ENCODE data around the gene TMEM229A. TPM values are rescaled to one million over a fixed set of nuclear protein-coding genes. Genes with fewer than 3 reads are reported as not detected.
"Not testable (repeated sequence)": the region's sequence is repeated elsewhere in the genome, so short reads cannot be mapped to it uniquely, and the experiment has no call there.

TMEM229A gene
- total RNA-seq (not detected), polyA plus RNA-seq (under 1 TPM in 1 of 3 donors, not detected in 2; 0.03 TPM)
- long read RNA-seq, donor 1: 0 reads
- long read RNA-seq, donor 2: 0 reads

GRCh38 chr7:124032369-124033094 is at the start of gene TMEM229A:
TSS of gene TMEM229A (minus strand) at chr7:124033067. CDS start at chr7:124033003, 64 bp downstream.
- DNase-seq (peak; percentile 23 to 57), ATAC-seq (peak; percentile 56 to 73 (median 68))
- Histone ChIP-seq H3K4me3 (peak within 1 kb of the TSS; percentile 68), H3K9me3 (no peaks in the 10 kb centered on the region), H3K4me1 (peaks cover 4% of the 10 kb centered on the region), H3K36me3 (ENCODE audit: insufficient read depth in 1 of 2, low read depth in 1 of 2) (no peaks in the 10 kb centered on the region), H3K27me3 (ENCODE audit: insufficient read depth in 3 of 3, low read length in 2 of 3) (peaks cover 0 to 33% (median 11%) of the 10 kb centered on the region in 3 donors), H3K27ac (no peak within 1 kb of the TSS)
- WGBS, 3 donors: 1% methylated on average over 64 to 87 of the region's 87 CpGs
- TF ChIP-seq CTCF (IDR thresholded peaks at IDR 0.05): no peak
- intact Hi-C loops (cut with DNase I): no loop called here

GRCh38 chr7:124082234-124082633 is 49.4 kb upstream of the TMEM229A start:
- H3K27me3 ChIP-seq (ENCODE audit: insufficient read depth in 3 of 3, low read length in 2 of 3); intact Hi-C loops (cut with DNase I); DNase-seq; H3K4me3 ChIP-seq; H3K9me3 ChIP-seq; H3K4me1 ChIP-seq; ATAC-seq; H3K27ac ChIP-seq; H3K36me3 ChIP-seq (ENCODE audit: insufficient read depth in 1 of 2, low read depth in 1 of 2): not testable (repeated sequence)
- WGBS, 3 donors: 87 to 96% (median 94%) methylated on average over 8 of the region's 8 CpGs

- 68 to 86% (median 84%) methylated on average over 3 of the region's 3 CpGs for WGBS, 3 donors
- H3K27me3 ChIP-seq (ENCODE audit: insufficient read depth in 3 of 3, low read length in 2 of 3): no peaks in the 10 kb centered on the region
- DNase-seq: no peak
- intact Hi-C loops (cut with DNase I): loop anchor here in 1 of 2 donors (5.0 kb wide), 1 partner anchor 265 kb away; no protein-coding TSS in a partner anchor
- H3K4me1 ChIP-seq: no peaks in the 10 kb centered on the region
- H3K36me3 ChIP-seq (ENCODE audit: insufficient read depth in 1 of 2, low read depth in 1 of 2): no peaks in the 10 kb centered on the region
- ATAC-seq: no peak
- H3K4me3 ChIP-seq: no peak overlapping the region
- TF ChIP-seq CTCF (IDR thresholded peaks at IDR 0.05): no peak
- no peaks in the 10 kb centered on the region for H3K9me3 ChIP-seq
- no peak overlapping the region for H3K27ac ChIP-seq
Observed at GRCh38 chr7:124077546-124077945, 44.7 kb upstream of the TMEM229A start.

- Histone ChIP-seq H3K27ac (no peak overlapping the region), H3K27me3 (ENCODE audit: insufficient read depth in 3 of 3, low read length in 2 of 3) (no peaks in the 10 kb centered on the region), H3K9me3 (no peaks in the 10 kb centered on the region), H3K36me3 (ENCODE audit: insufficient read depth in 1 of 2, low read depth in 1 of 2) (no peaks in the 10 kb centered on the region), H3K4me3 (no peak overlapping the region), H3K4me1 (no peaks in the 10 kb centered on the region)
- no peak for TF ChIP-seq CTCF (IDR thresholded peaks at IDR 0.05)
- intact Hi-C loops (cut with DNase I): loop anchor here in 1 of 2 donors (5.0 kb wide), 1 partner anchor 265 kb away; no protein-coding TSS in a partner anchor
- no peak for ATAC-seq
- no peak for DNase-seq
Observed at GRCh38 chr7:124076841-124077240, 44.0 kb upstream of the TMEM229A start.

- DNase-seq: no peak
- Histone ChIP-seq H3K4me1 (no peaks in the 10 kb centered on the region), H3K27me3 (ENCODE audit: insufficient read depth in 3 of 3, low read length in 2 of 3) (no peaks in the 10 kb centered on the region), H3K27ac (no peak overlapping the region), H3K9me3 (no peaks in the 10 kb centered on the region), H3K36me3 (ENCODE audit: insufficient read depth in 1 of 2, low read depth in 1 of 2) (no peaks in the 10 kb centered on the region), H3K4me3 (no peak overlapping the region)
- no peak for TF ChIP-seq CTCF (IDR thresholded peaks at IDR 0.05)
- 60 to 72% (median 67%) methylated on average over 1 of the region's 1 CpG for WGBS, 3 donors
- intact Hi-C loops (cut with DNase I): no loop called here
- no peak for ATAC-seq
Observed at GRCh38 chr7:124074007-124074406, 41.1 kb upstream of the TMEM229A start.

Measured in psoas muscle (tissue), 8 donors.